GM12878 (cell line): ENCODE measurements around the gene RSPH10B2. TPM values are rescaled to one million over a fixed set of nuclear protein-coding genes. Genes with fewer than 3 reads are reported as not detected.

Experiments used
- polyA plus RNA-seq, 11 experiments: library from polyadenylated mRNA; depleted of rRNA in 4 of 11; unstranded in 6 of 11; stranded (reverse) in 5 of 11; fragments of >200 nt; fragmentation: Nextera tagmentation in 4 of 11; fragmentation: Illumina TruSeq in 1 of 11; extraction: Ambion mirVana in 4 of 11; extraction: Trizol in 1 of 11; gene quantifications; 1 replicate in 1 of 11; 2 replicates in 10 of 11; pipeline versions ENCODE4 v1.2.1 to v1.2.3, GENCODE V29; 2011 to 2016; ENCODE audit warnings: inconsistent platforms in 2 of 11, missing spikeins in 2 of 11, low read depth in 1 of 11
- total RNA-seq, 4 experiments: library from RNA; depleted of rRNA in 3 of 4; stranded (reverse); fragments of >200 nt in 3 of 4; fragmentation: Illumina TruSeq in 1 of 4; extraction: Trizol in 1 of 4; gene quantifications; 2 replicates each; pipeline versions ENCODE4 v1.2.1 to v1.2.3, GENCODE V29; 2013 to 2021

Gene RSPH10B2
- total and polyA plus RNA-seq, 10 of the 15 experiments (the other 5 are each of a cell fraction or from before 2014, with no cell fraction given), result 0.04 to 0.34 (median 0.18) TPM; not detected in 3

Other genes with a start within 250 kb of the RSPH10B2 start
- gene GRID2IP, start 202.6 kb upstream of the RSPH10B2 start, total RNA-seq (2014; rRNA removed), result 0.05 TPM in 1 of 2 replicates, not detected in the other
- not detected in 2 replicates for gene GRID2IP, start 202.6 kb upstream of the RSPH10B2 start, total RNA-seq (2014; rRNA removed; fragmentation: Illumina TruSeq; extraction: Trizol)
- not detected in 2 replicates for gene GRID2IP, start 202.6 kb upstream of the RSPH10B2 start, total RNA-seq (2021)
- not detected in 2 replicates for gene GRID2IP, start 202.6 kb upstream of the RSPH10B2 start, polyA plus RNA-seq (2011; rRNA removed)
- gene GRID2IP, start 202.6 kb upstream of the RSPH10B2 start, polyA plus RNA-seq (2014; fragmentation: Illumina TruSeq; extraction: Trizol), result not detected in 2 replicates
- not detected for gene GRID2IP, start 202.6 kb upstream of the RSPH10B2 start, polyA plus RNA-seq (2014; fragmentation: Nextera tagmentation; extraction: Ambion mirVana)
- not detected in 2 replicates for gene GRID2IP, start 202.6 kb upstream of the RSPH10B2 start, polyA plus RNA-seq (2014; rRNA removed)
- gene GRID2IP, start 202.6 kb upstream of the RSPH10B2 start, polyA plus RNA-seq (2016; fragmentation: Nextera tagmentation; extraction: Ambion mirVana), result not detected
- 31.1 and 36.0 TPM in 2 replicates for gene ZDHHC4, start 176.6 kb upstream of the RSPH10B2 start, total RNA-seq (2014; rRNA removed)
- gene ZDHHC4, start 176.6 kb upstream of the RSPH10B2 start, total RNA-seq (2014; rRNA removed; fragmentation: Illumina TruSeq; extraction: Trizol), result 30.6 and 31.2 TPM in 2 replicates
- 31.8 and 34.0 TPM in 2 replicates for gene ZDHHC4, start 176.6 kb upstream of the RSPH10B2 start, total RNA-seq (2021)
- 63.2 and 74.3 TPM in 2 replicates for gene ZDHHC4, start 176.6 kb upstream of the RSPH10B2 start, polyA plus RNA-seq (2011; rRNA removed)
- 25.5 and 35.6 TPM in 2 replicates for gene ZDHHC4, start 176.6 kb upstream of the RSPH10B2 start, polyA plus RNA-seq (2014; fragmentation: Illumina TruSeq; extraction: Trizol)
- gene ZDHHC4, start 176.6 kb upstream of the RSPH10B2 start, polyA plus RNA-seq (2014; fragmentation: Nextera tagmentation; extraction: Ambion mirVana), result 10 to 100 TPM; 34.5 to 37.9 TPM
- gene ZDHHC4, start 176.6 kb upstream of the RSPH10B2 start, polyA plus RNA-seq (2014; rRNA removed), result 31.1 and 35.6 TPM in 2 replicates
- 10 to 100 TPM; 38.4 to 43.1 TPM for gene ZDHHC4, start 176.6 kb upstream of the RSPH10B2 start, polyA plus RNA-seq (2016; fragmentation: Nextera tagmentation; extraction: Ambion mirVana)
- 25.4 and 28.9 TPM in 2 replicates for gene INTS15, start 164.1 kb upstream of the RSPH10B2 start, total RNA-seq (2014; rRNA removed)
- gene INTS15, start 164.1 kb upstream of the RSPH10B2 start, total RNA-seq (2014; rRNA removed; fragmentation: Illumina TruSeq; extraction: Trizol), result 11.2 and 11.4 TPM in 2 replicates
- gene INTS15, start 164.1 kb upstream of the RSPH10B2 start, total RNA-seq (2021), result 25.4 and 28.2 TPM in 2 replicates
- gene INTS15, start 164.1 kb upstream of the RSPH10B2 start, polyA plus RNA-seq (2011; rRNA removed), result 13.2 and 18.5 TPM in 2 replicates
- 25.3 and 27.2 TPM in 2 replicates for gene INTS15, start 164.1 kb upstream of the RSPH10B2 start, polyA plus RNA-seq (2014; fragmentation: Illumina TruSeq; extraction: Trizol)
- 1 to 10 TPM in 1 of 2 experiments, under 1 TPM in 1; 0.89 to 2.4 TPM for gene INTS15, start 164.1 kb upstream of the RSPH10B2 start, polyA plus RNA-seq (2014; fragmentation: Nextera tagmentation; extraction: Ambion mirVana)
- gene INTS15, start 164.1 kb upstream of the RSPH10B2 start, polyA plus RNA-seq (2014; rRNA removed), result 26.9 and 28.1 TPM in 2 replicates
- gene INTS15, start 164.1 kb upstream of the RSPH10B2 start, polyA plus RNA-seq (2016; fragmentation: Nextera tagmentation; extraction: Ambion mirVana), result 10 to 100 TPM; 14.9 to 15.1 TPM
- 0.05 and 0.06 TPM in 2 replicates for gene ZNF853, start 138.5 kb upstream of the RSPH10B2 start, total RNA-seq (2014; rRNA removed)
- gene ZNF853, start 138.5 kb upstream of the RSPH10B2 start, total RNA-seq (2014; rRNA removed; fragmentation: Illumina TruSeq; extraction: Trizol), result 0.04 and 0.05 TPM in 2 replicates
- 0.11 and 0.13 TPM in 2 replicates for gene ZNF853, start 138.5 kb upstream of the RSPH10B2 start, total RNA-seq (2021)
- 0.17 and 0.26 TPM in 2 replicates for gene ZNF853, start 138.5 kb upstream of the RSPH10B2 start, polyA plus RNA-seq (2011; rRNA removed)
- 0.04 and 0.05 TPM in 2 replicates for gene ZNF853, start 138.5 kb upstream of the RSPH10B2 start, polyA plus RNA-seq (2014; fragmentation: Illumina TruSeq; extraction: Trizol)
- gene ZNF853, start 138.5 kb upstream of the RSPH10B2 start, polyA plus RNA-seq (2014; fragmentation: Nextera tagmentation; extraction: Ambion mirVana), result not detected
- gene ZNF853, start 138.5 kb upstream of the RSPH10B2 start, polyA plus RNA-seq (2014; rRNA removed), result 0.05 TPM in 1 of 2 replicates, not detected in the other
- gene ZNF853, start 138.5 kb upstream of the RSPH10B2 start, polyA plus RNA-seq (2016; fragmentation: Nextera tagmentation; extraction: Ambion mirVana), result under 1 TPM in 1 of 2 experiments, not detected in 1; 0.04 TPM
- 10.4 and 12.8 TPM in 2 replicates for gene ZNF316, start 116.8 kb upstream of the RSPH10B2 start, total RNA-seq (2014; rRNA removed)
- gene ZNF316, start 116.8 kb upstream of the RSPH10B2 start, total RNA-seq (2014; rRNA removed; fragmentation: Illumina TruSeq; extraction: Trizol), result 4.3 and 5.4 TPM in 2 replicates
- 22.7 and 28.9 TPM in 2 replicates for gene ZNF316, start 116.8 kb upstream of the RSPH10B2 start, total RNA-seq (2021)
- gene ZNF316, start 116.8 kb upstream of the RSPH10B2 start, polyA plus RNA-seq (2011; rRNA removed), result 12.5 and 13.8 TPM in 2 replicates
- 6.1 and 9.2 TPM in 2 replicates for gene ZNF316, start 116.8 kb upstream of the RSPH10B2 start, polyA plus RNA-seq (2014; fragmentation: Illumina TruSeq; extraction: Trizol)
- gene ZNF316, start 116.8 kb upstream of the RSPH10B2 start, polyA plus RNA-seq (2014; fragmentation: Nextera tagmentation; extraction: Ambion mirVana), result under 1 TPM; 0.03 to 0.26 TPM
- 15.1 and 19.3 TPM in 2 replicates for gene ZNF316, start 116.8 kb upstream of the RSPH10B2 start, polyA plus RNA-seq (2014; rRNA removed)
- gene ZNF316, start 116.8 kb upstream of the RSPH10B2 start, polyA plus RNA-seq (2016; fragmentation: Nextera tagmentation; extraction: Ambion mirVana), result 1 to 10 TPM in 1 of 2 experiments, under 1 TPM in 1; 0.30 to 1.1 TPM
- gene ZNF12, start 47.2 kb upstream of the RSPH10B2 start, total RNA-seq (2014; rRNA removed), result 17.4 and 18.6 TPM in 2 replicates
- 17.3 and 19.2 TPM in 2 replicates for gene ZNF12, start 47.2 kb upstream of the RSPH10B2 start, total RNA-seq (2014; rRNA removed; fragmentation: Illumina TruSeq; extraction: Trizol)
- 20.4 and 22.6 TPM in 2 replicates for gene ZNF12, start 47.2 kb upstream of the RSPH10B2 start, total RNA-seq (2021)
- 38.1 and 58.1 TPM in 2 replicates for gene ZNF12, start 47.2 kb upstream of the RSPH10B2 start, polyA plus RNA-seq (2011; rRNA removed)
- gene ZNF12, start 47.2 kb upstream of the RSPH10B2 start, polyA plus RNA-seq (2014; fragmentation: Illumina TruSeq; extraction: Trizol), result 17.8 and 18.1 TPM in 2 replicates
- gene ZNF12, start 47.2 kb upstream of the RSPH10B2 start, polyA plus RNA-seq (2014; fragmentation: Nextera tagmentation; extraction: Ambion mirVana), result 1 to 10 TPM; 6.7 to 7.2 TPM
- 11.4 and 16.2 TPM in 2 replicates for gene ZNF12, start 47.2 kb upstream of the RSPH10B2 start, polyA plus RNA-seq (2014; rRNA removed)
- 10 to 100 TPM in 1 of 2 experiments, 1 to 10 TPM in 1; 8.7 to 10.1 TPM for gene ZNF12, start 47.2 kb upstream of the RSPH10B2 start, polyA plus RNA-seq (2016; fragmentation: Nextera tagmentation; extraction: Ambion mirVana)
- gene CCZ1B, start 72.2 kb downstream of the RSPH10B2 start, total RNA-seq (2014; rRNA removed), result 28.4 and 37.8 TPM in 2 replicates
- gene CCZ1B, start 72.2 kb downstream of the RSPH10B2 start, total RNA-seq (2014; rRNA removed; fragmentation: Illumina TruSeq; extraction: Trizol), result 88.0 and 91.6 TPM in 2 replicates
- gene CCZ1B, start 72.2 kb downstream of the RSPH10B2 start, total RNA-seq (2021), result 33.9 and 49.6 TPM in 2 replicates
- 48.3 and 61.1 TPM in 2 replicates for gene CCZ1B, start 72.2 kb downstream of the RSPH10B2 start, polyA plus RNA-seq (2011; rRNA removed)
- 61.8 and 82.1 TPM in 2 replicates for gene CCZ1B, start 72.2 kb downstream of the RSPH10B2 start, polyA plus RNA-seq (2014; fragmentation: Illumina TruSeq; extraction: Trizol)
- gene CCZ1B, start 72.2 kb downstream of the RSPH10B2 start, polyA plus RNA-seq (2014; fragmentation: Nextera tagmentation; extraction: Ambion mirVana), result 10 to 100 TPM; 18.0 to 29.1 TPM
- gene CCZ1B, start 72.2 kb downstream of the RSPH10B2 start, polyA plus RNA-seq (2014; rRNA removed), result 25.8 and 36.4 TPM in 2 replicates
- 10 to 100 TPM; 30.1 to 37.8 TPM for gene CCZ1B, start 72.2 kb downstream of the RSPH10B2 start, polyA plus RNA-seq (2016; fragmentation: Nextera tagmentation; extraction: Ambion mirVana)